Measurements from ENCODE around the gene ALOX12B.
"Not testable (repeated sequence)": the region's sequence is repeated elsewhere in the genome, so short reads cannot be mapped to it uniquely, and the experiment has no call there.

ALOX12B gene

GRCh38 chr17:8081876-8082275, 5.6 kb downstream of the ALOX12B start:
- DNase-seq, result no peak

GRCh38 chr17:8080799-8081219, 6.7 kb downstream of the ALOX12B start:
- no peak for DNase-seq

- no peak for DNase-seq
These were observed 7.2 kb downstream of the ALOX12B start for GRCh38 chr17:8080208-8080798.

DNA sequence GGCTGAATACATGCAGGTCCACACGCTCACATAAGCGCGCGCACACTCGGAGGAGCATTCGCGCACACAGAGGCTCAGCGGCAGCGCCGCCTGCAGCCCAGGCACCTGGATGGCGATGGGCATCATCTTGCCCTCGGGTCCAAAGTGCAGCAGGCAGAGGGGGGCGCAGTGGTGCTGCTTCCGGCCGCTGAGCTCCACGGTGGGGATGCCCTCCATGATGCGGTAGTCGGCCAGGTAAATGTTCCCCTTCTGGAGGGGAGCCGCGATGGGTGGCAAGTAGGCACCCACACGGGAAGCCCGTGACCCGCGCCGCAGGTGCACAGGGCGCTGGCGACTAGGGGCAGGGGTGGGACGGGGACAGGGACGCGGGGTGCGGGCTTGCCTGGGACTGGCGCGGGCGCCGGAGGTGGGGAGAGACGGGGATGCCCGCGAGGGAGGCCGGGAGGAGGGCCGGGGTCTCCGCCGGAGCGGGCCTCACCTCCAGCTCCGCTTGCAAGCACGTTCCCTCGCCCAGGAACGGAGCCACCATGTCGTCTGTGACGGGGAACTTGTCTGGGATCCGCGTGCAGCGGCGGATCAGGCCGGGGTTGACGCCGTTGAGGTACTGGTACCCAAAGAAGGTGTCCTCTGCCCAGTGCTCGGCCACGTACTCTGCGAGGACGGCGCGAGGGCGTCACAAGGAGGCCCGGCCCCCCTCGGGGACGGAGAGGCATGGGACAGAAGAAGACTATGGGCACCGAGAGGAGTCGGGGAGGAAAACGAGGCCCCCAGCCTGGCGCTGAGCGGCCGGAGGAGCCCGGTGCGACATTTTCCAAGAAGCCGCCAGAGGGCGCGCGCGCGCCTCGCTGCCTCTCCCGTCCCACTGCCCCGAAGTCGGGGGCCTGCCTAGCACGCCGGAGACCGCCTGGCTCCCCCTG, 8.0 kb downstream of the ALOX12B start:
- DNase-seq, result peak; percentile 72

GRCh38 chr17:8077939-8078338, 9.6 kb downstream of the ALOX12B start:
- DNase-seq, result not testable (repeated sequence)

DNA sequence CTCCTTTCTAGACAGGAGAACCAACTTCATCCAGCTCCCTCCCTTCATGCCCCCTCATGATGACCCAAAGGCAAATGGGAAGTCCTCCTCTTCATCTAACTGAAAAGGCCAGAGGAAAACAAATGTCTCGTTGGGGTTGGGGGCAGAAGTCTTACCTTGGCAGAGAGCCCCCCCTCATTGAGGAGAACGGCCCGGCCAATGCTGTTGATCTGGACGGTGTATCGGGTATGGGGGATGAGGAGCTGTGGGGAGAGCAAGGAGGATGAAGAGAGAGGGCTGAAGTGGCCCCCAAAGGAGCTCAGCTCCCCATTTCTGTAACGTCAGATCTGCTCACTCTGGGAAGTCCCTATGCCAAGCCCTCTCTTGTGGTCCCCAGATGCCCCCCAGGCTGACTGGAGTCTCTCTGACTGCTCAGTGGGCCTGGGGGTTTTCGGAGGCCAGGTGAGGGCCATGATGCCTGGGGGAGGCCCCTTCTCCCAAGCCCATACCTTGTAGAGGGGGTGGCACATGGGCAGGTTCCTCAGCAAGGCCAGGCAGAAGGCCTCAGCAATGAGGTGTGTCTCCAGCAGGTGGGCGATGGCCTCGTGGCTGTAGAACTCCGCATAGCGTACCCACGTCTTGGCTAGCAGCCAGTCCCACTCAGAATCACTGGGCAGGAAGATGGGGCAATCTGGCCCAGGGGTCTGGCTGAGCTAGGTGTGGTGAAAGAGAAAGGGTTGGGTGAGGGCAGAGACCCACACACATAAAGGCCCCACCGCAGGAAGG, 10.8 kb downstream of the ALOX12B start:
- no peak for DNase-seq

GRCh38 chr17:8075574-8076342, 11.8 kb downstream of the ALOX12B start:
- DNase-seq, result no peak

- no peak for DNase-seq
These were observed 12.4 kb downstream of the ALOX12B start for GRCh38 chr17:8075081-8075480.

GRCh38 chr17:8074554-8074953, 13.0 kb downstream of the ALOX12B start:
- DNase-seq, result no peak

- peak; percentile 84 for DNase-seq
These were observed 13.7 kb downstream of the ALOX12B start for GRCh38 chr17:8073627-8074484.

- peak; percentile 20 for DNase-seq
These were observed 14.6 kb downstream of the ALOX12B start for GRCh38 chr17:8072729-8073461.

DNA sequence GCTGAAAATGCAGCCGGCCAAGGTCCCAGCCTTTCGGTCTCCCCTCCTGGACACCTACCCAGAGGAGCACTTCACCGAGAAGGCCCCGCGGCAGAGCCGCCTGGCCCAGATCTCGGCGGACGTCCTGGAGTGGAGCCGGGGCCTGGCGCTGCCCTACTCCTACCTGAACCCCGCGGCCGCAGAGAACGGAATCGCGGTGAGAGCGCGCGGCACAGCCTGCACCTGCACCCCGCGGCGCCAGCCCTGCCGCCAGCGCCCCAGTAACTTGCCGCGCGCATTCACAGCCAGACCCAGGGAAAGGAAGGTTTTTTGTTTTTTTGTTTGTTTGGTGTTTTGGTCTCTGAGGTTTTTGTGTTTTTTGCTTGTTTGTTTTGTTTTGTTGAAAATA, 15.2 kb downstream of the ALOX12B start:
- no peak for DNase-seq

- DNase-seq, result no peak
These were observed 16.0 kb downstream of the ALOX12B start for GRCh38 chr17:8071496-8071895.

- DNase-seq, result no peak
These were observed 18.0 kb downstream of the ALOX12B start for GRCh38 chr17:8069587-8069860.

GRCh38 chr17:8068736-8069586, 18.6 kb downstream of the ALOX12B start:
- no peak for DNase-seq

DNA sequence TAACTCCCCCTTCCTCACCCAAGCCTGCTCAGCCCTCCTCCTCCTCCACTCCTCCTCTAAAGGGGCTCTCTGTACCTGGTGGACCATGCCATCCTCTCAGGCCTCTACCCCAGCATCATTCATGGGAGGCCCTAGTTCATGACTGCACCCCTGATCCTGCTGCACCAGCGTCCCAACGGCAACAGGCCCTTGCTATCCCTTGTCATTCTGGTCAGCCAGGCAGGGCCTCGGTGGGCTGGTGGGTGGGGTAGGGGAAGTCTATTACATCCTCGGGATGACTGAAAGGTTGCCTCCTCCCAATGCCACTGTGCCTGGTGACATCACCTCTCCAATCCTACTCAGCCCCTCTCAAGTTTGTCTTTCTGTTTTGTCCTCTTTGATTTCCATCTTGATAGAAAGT, 19.7 kb downstream of the ALOX12B start:
- DNase-seq, result no peak

- DNase-seq, result no peak
These were observed 20.4 kb downstream of the ALOX12B start for GRCh38 chr17:8066841-8067775.

- DNase-seq, result no peak
These were observed 22.9 kb downstream of the ALOX12B start for GRCh38 chr17:8064561-8065019.

All from effector CD4-positive, alpha-beta T cell (primary cell).